Effector memory CD4-positive, alpha-beta T cell (primary cell): ENCODE data around the gene DERA.

Experiments
- DNase-seq, 3 donors: peaks; one replicate each; pipeline ENCODE4 v3.0.0-alpha.2; 2020
- H3K27ac ChIP-seq: 2 replicates; pipeline ENCODE4 v1.7.0; 2013; ENCODE audit warnings: mild to moderate bottlenecking, low read length, moderate library complexity; ENCODE audit not compliant: insufficient read depth, poor library complexity, severe bottlenecking
- H3K27me3 ChIP-seq: replicated peaks from 2 replicates; pipeline ENCODE4 v1.7.0; 2013; ENCODE audit warnings: mild to moderate bottlenecking, low read length; ENCODE audit not compliant: insufficient read depth, control insufficient read depth, poor library complexity, severe bottlenecking
- H3K36me3 ChIP-seq: 2 replicates; pipeline ENCODE4 v1.7.0; 2013; ENCODE audit warnings: mild to moderate bottlenecking, low read length, moderate library complexity; ENCODE audit not compliant: control insufficient read depth, insufficient read depth
- H3K4me1 ChIP-seq: 2 replicates; pipeline ENCODE4 v1.7.0; 2013; ENCODE audit warnings: low read length, mild to moderate bottlenecking; ENCODE audit not compliant: control insufficient read depth, insufficient read depth, poor library complexity, severe bottlenecking
- H3K4me3 ChIP-seq: 2 replicates; pipeline ENCODE4 v1.7.0; 2013; ENCODE audit warnings: low read length, low read depth, mild to moderate bottlenecking; ENCODE audit not compliant: insufficient read depth, poor library complexity, severe bottlenecking
- H3K9me3 ChIP-seq: 2 replicates; pipeline ENCODE4 v1.7.0; 2013; ENCODE audit warnings: mild to moderate bottlenecking, low read length, moderate library complexity; ENCODE audit not compliant: control insufficient read depth

The DERA gene

DNA sequence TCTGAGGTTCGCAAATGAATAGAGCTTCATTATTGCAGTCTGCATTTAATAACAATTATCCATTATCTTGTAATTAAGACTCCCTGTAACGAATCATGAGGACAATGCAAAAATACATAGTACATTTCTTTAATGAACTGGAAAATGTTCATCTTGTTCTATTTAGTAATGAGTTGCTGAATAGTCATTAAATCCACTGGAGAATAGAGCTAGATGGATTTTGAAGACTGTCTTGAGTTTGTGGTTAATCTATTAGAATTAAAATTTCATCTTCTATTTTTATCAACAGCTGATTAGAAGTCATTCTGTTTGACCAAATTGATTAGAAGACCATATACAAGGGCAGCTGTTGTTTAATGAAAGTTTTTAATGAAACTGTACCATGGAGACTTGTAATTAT lies 107.2 kb downstream of the DERA start:
- no peak for DNase-seq
- Histone ChIP-seq H3K4me3 (no peak overlapping the region), H3K4me1 (no peaks in the 10 kb centered on the region), H3K36me3 (no peaks in the 10 kb centered on the region), H3K27ac (no peak overlapping the region), H3K27me3 (no peaks in the 10 kb centered on the region), H3K9me3 (no peaks in the 10 kb centered on the region)

- Histone ChIP-seq H3K27ac (no peak overlapping the region), H3K9me3 (no peaks in the 10 kb centered on the region), H3K27me3 (no peaks in the 10 kb centered on the region), H3K36me3 (no peaks in the 10 kb centered on the region), H3K4me1 (no peaks in the 10 kb centered on the region), H3K4me3 (no peak overlapping the region)
- DNase-seq: no peak
Measured at GRCh38 chr12:16019136-16019535, 108.0 kb downstream of the DERA start.

DNA sequence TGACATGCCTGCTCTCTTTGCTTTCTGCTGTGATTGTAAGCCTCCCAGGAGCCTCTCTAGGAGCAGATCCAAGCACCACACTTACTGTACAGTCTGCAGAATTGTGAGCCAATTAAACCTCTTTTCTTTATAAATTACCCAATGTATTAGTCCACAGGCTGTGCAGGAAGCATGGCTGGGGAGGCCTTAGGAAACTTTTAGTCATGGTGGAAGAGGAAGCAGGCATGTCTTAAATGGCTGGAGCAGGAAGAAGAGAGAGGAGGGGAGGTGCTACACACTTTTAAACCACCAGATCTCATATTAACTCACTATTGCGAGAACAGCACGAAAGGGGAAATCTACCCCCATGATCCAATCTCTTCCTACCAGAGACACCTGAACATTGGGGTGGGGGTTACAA lies 108.9 kb downstream of the DERA start:
- Histone ChIP-seq H3K36me3 (no peaks in the 10 kb centered on the region), H3K27me3 (no peaks in the 10 kb centered on the region), H3K9me3 (no peaks in the 10 kb centered on the region), H3K27ac (no peak overlapping the region), H3K4me3 (no peak overlapping the region), H3K4me1 (no peaks in the 10 kb centered on the region)
- no peak for DNase-seq

GRCh38 chr12:16021026-16021425 lies 109.9 kb downstream of the DERA start:
- H3K27me3 ChIP-seq: no peaks in the 10 kb centered on the region
- no peaks in the 10 kb centered on the region for H3K9me3 ChIP-seq
- H3K36me3 ChIP-seq: no peaks in the 10 kb centered on the region
- no peak overlapping the region for H3K27ac ChIP-seq
- no peaks in the 10 kb centered on the region for H3K4me1 ChIP-seq
- DNase-seq: no peak
- H3K4me3 ChIP-seq: no peak overlapping the region

DNA sequence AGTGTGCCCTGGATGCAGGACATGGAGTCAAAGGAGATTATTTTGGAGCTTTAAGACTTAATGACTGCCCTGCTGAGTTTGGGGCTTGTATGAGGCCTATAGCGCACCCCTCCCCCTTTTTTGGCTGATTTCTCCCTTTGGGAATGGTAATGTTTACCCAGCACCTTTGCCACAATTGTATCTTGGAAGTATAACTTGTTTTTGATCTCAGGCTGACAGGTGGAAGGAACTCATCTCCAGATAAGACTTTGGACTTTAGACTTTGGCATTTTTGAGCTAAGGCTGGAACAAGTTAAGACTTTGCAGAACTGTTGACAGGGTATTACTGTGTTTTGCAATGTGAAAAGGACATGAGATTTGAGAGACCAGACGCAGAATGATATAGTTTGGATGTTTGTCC lies 110.5 kb downstream of the DERA start:
- Histone ChIP-seq H3K27me3 (no peaks in the 10 kb centered on the region), H3K4me3 (no peak overlapping the region), H3K36me3 (no peaks in the 10 kb centered on the region), H3K4me1 (no peaks in the 10 kb centered on the region), H3K27ac (no peak overlapping the region), H3K9me3 (no peaks in the 10 kb centered on the region)
- no peak for DNase-seq

GRCh38 chr12:16027002-16027401 lies 115.9 kb downstream of the DERA start:
- Histone ChIP-seq H3K27ac (no peak overlapping the region), H3K9me3 (no peaks in the 10 kb centered on the region), H3K4me1 (no peaks in the 10 kb centered on the region), H3K36me3 (no peaks in the 10 kb centered on the region), H3K27me3 (no peaks in the 10 kb centered on the region), H3K4me3 (no peak overlapping the region)
- DNase-seq: no peak

- Histone ChIP-seq H3K27ac (no peak overlapping the region), H3K4me3 (no peak overlapping the region), H3K9me3 (no peaks in the 10 kb centered on the region), H3K36me3 (no peaks in the 10 kb centered on the region), H3K27me3 (no peaks in the 10 kb centered on the region), H3K4me1 (no peaks in the 10 kb centered on the region)
- no peak for DNase-seq
Measured at GRCh38 chr12:16030744-16031143, 119.6 kb downstream of the DERA start.

- no peaks in the 10 kb centered on the region for H3K27me3 ChIP-seq
- no peaks in the 10 kb centered on the region for H3K9me3 ChIP-seq
- no peaks in the 10 kb centered on the region for H3K4me1 ChIP-seq
- no peak overlapping the region for H3K4me3 ChIP-seq
- DNase-seq: no peak
- no peaks in the 10 kb centered on the region for H3K36me3 ChIP-seq
- no peak overlapping the region for H3K27ac ChIP-seq
Measured at GRCh38 chr12:16034136-16034817, 123.1 kb downstream of the DERA start.

- DNase-seq: no peak
- H3K9me3 ChIP-seq: no peaks in the 10 kb centered on the region
- no peak overlapping the region for H3K27ac ChIP-seq
Measured at GRCh38 chr12:16036073-16036472, 124.9 kb downstream of the DERA start.

DNA sequence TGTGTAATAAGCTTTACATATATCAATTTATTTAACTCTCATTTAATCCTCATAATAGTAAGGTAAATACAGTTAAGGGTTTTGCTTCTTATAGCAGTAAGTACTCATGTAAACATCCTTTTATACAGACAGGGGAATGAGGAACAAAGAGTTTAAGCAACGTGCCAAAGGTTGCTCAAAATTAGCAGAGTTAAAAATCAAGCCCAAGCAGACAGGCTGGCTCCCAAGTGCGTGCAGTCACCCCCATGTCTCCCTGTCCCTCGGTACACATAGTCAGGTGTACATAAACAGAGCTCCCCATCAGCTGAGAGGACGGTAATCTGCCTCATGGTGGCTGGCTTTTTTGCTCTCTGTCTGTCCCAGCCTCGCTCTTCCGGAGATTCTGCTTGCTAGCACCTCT lies 126.4 kb downstream of the DERA start:
- no peak overlapping the region for H3K27ac ChIP-seq
- H3K36me3 ChIP-seq: no peaks in the 10 kb centered on the region
- H3K4me3 ChIP-seq: no peak overlapping the region

More at GRCh38 chr12:16036073-16036472, 124.9 kb downstream of the DERA start:
- Histone ChIP-seq H3K27me3 (no peaks in the 10 kb centered on the region), H3K36me3 (no peaks in the 10 kb centered on the region), H3K4me1 (no peaks in the 10 kb centered on the region), H3K4me3 (no peak overlapping the region)

More for the DNA sequence above, 126.4 kb downstream of the DERA start:
- Histone ChIP-seq H3K9me3 (no peaks in the 10 kb centered on the region), H3K27me3 (no peaks in the 10 kb centered on the region), H3K4me1 (no peaks in the 10 kb centered on the region)
- no peak for DNase-seq
